Psoas muscle (tissue), 8 donors: ENCODE data around the gene CRIP3. TPM values are rescaled to one million over a fixed set of nuclear protein-coding genes. Genes with fewer than 3 reads are reported as not detected.

ENCODE experiments used
- ATAC-seq, 4 donors: fragments of 200-7000 bp; cut with Tn5 transposase; one replicate each; pipeline ENCODE4 v1.9.1; 2020; ENCODE audit warnings: moderate library complexity in 3 of 4, mild to moderate bottlenecking in 2 of 4
- DNase-seq, 2 donors: peaks; one replicate each; pipeline ENCODE4 v3.0.0-alpha.2; 2020
- H3K27ac ChIP-seq: fragments of 200-600 bp; one replicate; pipeline ENCODE4 v1.8.0; 2022
- H3K27me3 ChIP-seq, 3 donors: fragments of 200-600 bp in 1 of 3; one replicate each; pipeline versions ENCODE4 v1.6.1 to v1.8.0; 2013 to 2022; ENCODE audit warnings: low read length in 2 of 3, mild to moderate bottlenecking in 2 of 3, moderate library complexity in 1 of 3; ENCODE audit not compliant: insufficient read depth in 3 of 3
- H3K36me3 ChIP-seq, 2 donors: fragments of 200-600 bp in 1 of 2; one replicate each; pipeline versions ENCODE4 v1.6.1 to v1.8.0; 2013 to 2022; ENCODE audit warnings: low read depth in 1 of 2, mild to moderate bottlenecking in 1 of 2, moderate library complexity in 1 of 2; ENCODE audit not compliant: insufficient read depth in 1 of 2
- H3K4me1 ChIP-seq: fragments of 200-600 bp; one replicate; pipeline ENCODE4 v1.8.0; 2022
- H3K4me3 ChIP-seq: fragments of 200-600 bp; one replicate; pipeline ENCODE4 v1.8.0; 2022; ENCODE audit warnings: mild to moderate bottlenecking
- H3K9me3 ChIP-seq: fragments of 200-600 bp; one replicate; pipeline ENCODE4 v1.8.0; 2022
- WGBS, 3 donors: extraction: QIAGEN DNeasy Blood & Tissue Kit; methylation state at CpG; one replicate each; pipeline versions ENCODE4 v1.1.6 to v1.1.7; 2013; 5-methylcytosine and 5-hydroxymethylcytosine counted together
- intact Hi-C, 2 donors: fragments of 100-400 bp; cut with DNase I; formaldehyde crosslinking; loops; one replicate each; pipeline versions ENCODE4 v1.11.0 to v1.14.2; 2022
- polyA plus RNA-seq, 3 donors: library from polyadenylated mRNA; stranded (reverse); fragments of 200-250 nt; gene quantifications; one replicate each; pipeline ENCODE4 v1.2.3, GENCODE V29; 2013
- total RNA-seq, 4 donors: library from RNA; stranded (reverse); fragmentation: NEBNext Ultra II Directional in 2 of 4; extraction: Animal tissue kit (Norgen Biotek cat#: 25700) in 2 of 4; gene quantifications; one replicate each; pipeline versions ENCODE4 v1.2.1 to v1.2.4, GENCODE V29; 2021 to 2023
- TF ChIP-seq, protein P1 (sequence below): fragments of 200-600 bp; IDR thresholded peaks from one replicate; pipeline ENCODE4 v1.8.0; 2022; ENCODE audit warnings: antibody characterized with exemption
- donor health status: healthy with polysubstance abuse.
- donor health status: DM: no; HTN: no; CAD: no; lungs with moderate emphysema.
- donor health status: Bipolar disorder and iron deficiency.
- donor health status: healthy.
- donor health status: DM: yes; HTN: yes; CAD: no.
- donor health status: DM: no; HTN: no; CAD: no.
- donor health status: DM: no; HTN: no; CAD: no.
- donor health status: DM: yes; HTN: yes; CAD: no.

Gene CRIP3
- total and polyA plus RNA-seq, 7 donors: 0.05 to 0.47 (median 0.12) TPM; not detected in 3

- no peaks in the 10 kb centered on the region for H3K9me3 ChIP-seq
- WGBS, 3 donors: 86 to 94% (median 90%) methylated on average over 3 of the region's 3 CpGs
- intact Hi-C loops: no loop called here
- H3K27ac ChIP-seq: no peak overlapping the region
- no peak overlapping the region for H3K4me3 ChIP-seq
- DNase-seq (no peak), ATAC-seq (no peak)
- TF ChIP-seq, protein P1, sequence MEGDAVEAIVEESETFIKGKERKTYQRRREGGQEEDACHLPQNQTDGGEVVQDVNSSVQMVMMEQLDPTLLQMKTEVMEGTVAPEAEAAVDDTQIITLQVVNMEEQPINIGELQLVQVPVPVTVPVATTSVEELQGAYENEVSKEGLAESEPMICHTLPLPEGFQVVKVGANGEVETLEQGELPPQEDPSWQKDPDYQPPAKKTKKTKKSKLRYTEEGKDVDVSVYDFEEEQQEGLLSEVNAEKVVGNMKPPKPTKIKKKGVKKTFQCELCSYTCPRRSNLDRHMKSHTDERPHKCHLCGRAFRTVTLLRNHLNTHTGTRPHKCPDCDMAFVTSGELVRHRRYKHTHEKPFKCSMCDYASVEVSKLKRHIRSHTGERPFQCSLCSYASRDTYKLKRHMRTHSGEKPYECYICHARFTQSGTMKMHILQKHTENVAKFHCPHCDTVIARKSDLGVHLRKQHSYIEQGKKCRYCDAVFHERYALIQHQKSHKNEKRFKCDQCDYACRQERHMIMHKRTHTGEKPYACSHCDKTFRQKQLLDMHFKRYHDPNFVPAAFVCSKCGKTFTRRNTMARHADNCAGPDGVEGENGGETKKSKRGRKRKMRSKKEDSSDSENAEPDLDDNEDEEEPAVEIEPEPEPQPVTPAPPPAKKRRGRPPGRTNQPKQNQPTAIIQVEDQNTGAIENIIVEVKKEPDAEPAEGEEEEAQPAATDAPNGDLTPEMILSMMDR: no peak
- no peaks in the 10 kb centered on the region for H3K4me1 ChIP-seq
- no peaks in the 10 kb centered on the region for H3K36me3 ChIP-seq
- H3K27me3 ChIP-seq: peaks cover 0 to 16% (median 3%) of the 10 kb centered on the region in 3 donors
Observed at GRCh38 chr6:43295456-43295855, 13.2 kb downstream of the CRIP3 start.

DNA sequence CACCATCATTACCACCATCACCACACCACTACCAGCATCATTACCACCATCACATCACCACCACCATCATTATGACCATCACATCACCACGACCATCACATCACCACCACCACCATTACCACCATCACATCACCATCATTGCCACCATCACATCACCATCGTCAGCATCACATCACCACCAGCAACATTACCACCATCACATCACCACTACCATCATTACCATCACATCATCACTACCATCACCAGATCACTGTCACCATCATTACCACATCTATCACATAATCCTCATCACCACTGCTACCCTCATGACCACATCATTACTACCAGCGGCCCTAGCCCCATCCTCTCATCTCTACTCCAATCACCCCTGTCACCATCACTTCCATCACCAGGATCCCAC lies 14.1 kb downstream of the CRIP3 start:
- no peak overlapping the region for H3K4me3 ChIP-seq
- no peak for DNase-seq
- no peaks in the 10 kb centered on the region for H3K4me1 ChIP-seq
- WGBS, 3 donors: 70 to 79% (median 76%) methylated on average over 3 of the region's 3 CpGs
- H3K9me3 ChIP-seq: no peaks in the 10 kb centered on the region
- intact Hi-C loops: no loop called here
- no peak overlapping the region for H3K27ac ChIP-seq
- TF ChIP-seq, protein P1: no peak
- peaks cover 0 to 9% (median 3%) of the 10 kb centered on the region in 3 donors for H3K27me3 ChIP-seq
- ATAC-seq: no peak
- H3K36me3 ChIP-seq: no peaks in the 10 kb centered on the region

- H3K4me1 ChIP-seq: no peaks in the 10 kb centered on the region
- no peak overlapping the region for H3K27ac ChIP-seq
- intact Hi-C loops: no loop called here
- no peak for ATAC-seq
- WGBS, 3 donors: 86 to 93% (median 88%) methylated on average over 3 of the region's 3 CpGs
- no peaks in the 10 kb centered on the region for H3K36me3 ChIP-seq
- TF ChIP-seq, protein P1: no peak
- no peak for DNase-seq
- no peaks in the 10 kb centered on the region for H3K9me3 ChIP-seq
- H3K27me3 ChIP-seq: peaks cover 0 to under 1% (median 0%) of the 10 kb centered on the region in 3 donors
- no peak overlapping the region for H3K4me3 ChIP-seq
Observed at GRCh38 chr6:43293698-43294097, 14.9 kb downstream of the CRIP3 start.

GRCh38 chr6:43292763-43293318 lies 15.8 kb downstream of the CRIP3 start:
- Histone ChIP-seq H3K27me3 (no peaks in the 10 kb centered on the region), H3K4me3 (no peak overlapping the region), H3K27ac (no peak overlapping the region), H3K36me3 (no peaks in the 10 kb centered on the region), H3K4me1 (no peaks in the 10 kb centered on the region), H3K9me3 (no peaks in the 10 kb centered on the region)
- intact Hi-C loops: no loop called here
- DNase-seq (no peak), ATAC-seq (no peak)
- 62 to 76% (median 67%) methylated on average over 5 of the region's 5 CpGs for WGBS, 3 donors
- TF ChIP-seq, protein P1: no peak

DNA sequence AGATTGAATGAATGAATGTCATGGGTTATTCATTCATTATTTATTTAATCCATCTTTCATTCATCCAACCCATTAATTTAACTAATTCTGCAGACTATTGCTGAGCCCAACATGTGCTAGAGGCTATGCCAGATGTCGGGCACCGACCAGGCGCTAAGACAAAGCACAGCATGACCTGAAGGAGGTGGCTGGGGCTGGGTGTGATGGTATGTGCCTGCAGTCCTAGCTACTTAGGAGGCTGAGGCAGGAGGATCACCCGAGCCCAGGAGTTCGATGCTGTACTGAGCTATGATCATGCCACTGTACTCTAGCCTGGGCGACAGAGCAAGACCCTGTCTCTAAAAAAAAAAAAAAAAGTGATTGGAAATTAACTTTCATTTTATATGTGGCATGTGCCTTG lies 16.3 kb downstream of the CRIP3 start:
- DNase-seq (no peak), ATAC-seq (no peak)
- TF ChIP-seq, protein P1: no peak
- H3K4me1 ChIP-seq: no peaks in the 10 kb centered on the region
- no peaks in the 10 kb centered on the region for H3K27me3 ChIP-seq
- intact Hi-C loops: no loop called here
- no peak overlapping the region for H3K27ac ChIP-seq
- no peaks in the 10 kb centered on the region for H3K36me3 ChIP-seq
- no peak overlapping the region for H3K4me3 ChIP-seq
- 85 to 91% (median 89%) methylated on average over 6 of the region's 6 CpGs for WGBS, 3 donors
- no peaks in the 10 kb centered on the region for H3K9me3 ChIP-seq
